ENCODE measurements around the gene KCNJ16. TPM values are rescaled to one million over a fixed set of nuclear protein-coding genes. Genes with fewer than 3 reads are reported as not detected.

Gene KCNJ16
- total RNA-seq, 1 donor from 2014 or later: 0.35 TPM

GRCh38 chr17:70137451-70138230 is 62.6 kb downstream of the KCNJ16 start:
- TF ChIP-seq CTCF (IDR thresholded peaks at IDR 0.05): no peak
- ATAC-seq: peak; percentile 94
- no peak for DNase-seq
- Histone ChIP-seq H3K9me3 (no peaks in the 10 kb centered on the region), H3K4me3 (peak overlapping the region; percentile 35), H3K4me1 (peaks cover 4% of the 10 kb centered on the region), H3K36me3 (no peaks in the 10 kb centered on the region), H3K27ac (peak overlapping the region; percentile 87), H3K27me3 (no peaks in the 10 kb centered on the region)
- intact Hi-C loops (cut with DNase I): no loop called here

- ATAC-seq (no peak), DNase-seq (no peak)
- Histone ChIP-seq H3K27me3 (no peaks in the 10 kb centered on the region), H3K27ac (peak overlapping the region; percentile 87), H3K9me3 (no peaks in the 10 kb centered on the region), H3K36me3 (no peaks in the 10 kb centered on the region), H3K4me3 (no peak overlapping the region), H3K4me1 (peaks cover 4% of the 10 kb centered on the region)
- no peak for TF ChIP-seq CTCF (IDR thresholded peaks at IDR 0.05)
- intact Hi-C loops (cut with DNase I): no loop called here
Measured at GRCh38 chr17:70138291-70138865, 63.4 kb downstream of the KCNJ16 start.

GRCh38 chr17:70139449-70139993 is 64.5 kb downstream of the KCNJ16 start:
- Histone ChIP-seq H3K36me3 (no peaks in the 10 kb centered on the region), H3K27me3 (no peaks in the 10 kb centered on the region), H3K4me3 (no peak overlapping the region), H3K9me3 (no peaks in the 10 kb centered on the region), H3K4me1 (peaks cover 4% of the 10 kb centered on the region), H3K27ac (no peak overlapping the region)
- no peak for TF ChIP-seq CTCF (IDR thresholded peaks at IDR 0.05)
- intact Hi-C loops (cut with DNase I): no loop called here
- no peak for ATAC-seq
- DNase-seq: no peak

GRCh38 chr17:70144260-70144846 is 69.3 kb downstream of the KCNJ16 start:
- intact Hi-C loops (cut with DNase I): loop anchor here (10.0 kb wide), 1 partner anchor 580 kb away; no protein-coding TSS in a partner anchor
- ATAC-seq (peak; percentile 53), DNase-seq (no peak)
- H3K27me3 ChIP-seq: no peaks in the 10 kb centered on the region
- no peaks in the 10 kb centered on the region for H3K4me1 ChIP-seq
- TF ChIP-seq CTCF (IDR thresholded peaks at IDR 0.05): peak; percentile 71
- H3K4me3 ChIP-seq: no peak overlapping the region
- H3K36me3 ChIP-seq: no peaks in the 10 kb centered on the region
- H3K27ac ChIP-seq: no peak overlapping the region
- no peaks in the 10 kb centered on the region for H3K9me3 ChIP-seq

GRCh38 chr17:70153210-70153609 is 78.2 kb downstream of the KCNJ16 start:
- intact Hi-C loops (cut with DNase I): no loop called here
- H3K36me3 ChIP-seq: no peaks in the 10 kb centered on the region
- no peak overlapping the region for H3K4me3 ChIP-seq
- H3K9me3 ChIP-seq: no peaks in the 10 kb centered on the region
- no peak for DNase-seq
- no peaks in the 10 kb centered on the region for H3K27me3 ChIP-seq
- no peak for ATAC-seq
- no peak for TF ChIP-seq CTCF (IDR thresholded peaks at IDR 0.05)
- H3K4me1 ChIP-seq: no peaks in the 10 kb centered on the region
- H3K27ac ChIP-seq: no peak overlapping the region
